HG02759 (cell line): ENCODE measurements around the gene TMEM232.
"Not testable (repeated sequence)": the region's sequence is repeated elsewhere in the genome, so short reads cannot be mapped to it uniquely, and the experiment has no call there.

Source experiments
- ATAC-seq: cut with Tn5 transposase; IDR thresholded peaks from one replicate; pipeline ENCODE4 v1.9.1; 2021; ENCODE audit warnings: mild to moderate bottlenecking, moderate library complexity; ENCODE audit not compliant: unreplicated experiment

TMEM232 gene

GRCh38 chr5:110536120-110537115 lies 190.1 kb downstream of the TMEM232 start:
- no peak for ATAC-seq

- not testable (repeated sequence) for ATAC-seq
Observed at GRCh38 chr5:110535146-110535545, 191.3 kb downstream of the TMEM232 start.

DNA sequence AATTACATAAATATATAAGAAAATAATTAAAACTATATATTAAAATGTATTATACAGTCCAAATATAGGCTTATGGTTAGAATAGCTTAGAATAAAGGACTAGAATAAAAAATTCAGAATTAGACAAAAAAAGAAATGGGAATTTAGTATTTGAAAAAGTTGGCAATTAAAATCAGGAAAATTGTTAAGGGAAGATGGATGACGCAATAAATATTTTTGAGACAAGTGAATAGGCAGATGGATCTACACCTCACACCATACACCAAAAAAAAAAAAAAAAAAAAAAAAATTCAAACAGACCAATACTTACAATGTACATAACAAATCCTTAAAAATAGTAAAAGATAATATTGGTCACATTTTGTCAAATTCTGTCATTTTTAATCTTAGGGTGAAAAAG lies 200.7 kb downstream of the TMEM232 start:
- no peak for ATAC-seq

DNA sequence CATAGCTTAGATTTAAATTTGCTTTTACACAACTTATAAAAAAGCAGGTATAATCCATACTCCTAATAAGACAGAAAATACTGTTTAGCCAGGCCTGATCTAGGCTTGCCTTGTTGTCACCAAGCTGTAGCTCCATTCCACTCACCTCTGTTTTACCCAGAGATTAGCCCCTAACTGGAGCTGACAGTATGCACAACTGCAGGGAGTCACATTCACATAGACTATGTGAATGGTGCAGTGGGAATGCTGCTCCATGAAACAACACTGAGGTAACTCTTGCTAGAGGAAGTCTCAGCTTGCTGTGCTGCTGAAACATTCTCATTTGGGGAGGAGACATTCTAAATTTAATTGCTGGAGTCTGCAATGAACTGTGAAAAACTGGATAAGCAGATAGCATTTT lies 209.1 kb downstream of the TMEM232 start:
- ATAC-seq: no peak

GRCh38 chr5:110514030-110514429 lies 212.4 kb downstream of the TMEM232 start:
- no peak for ATAC-seq

GRCh38 chr5:110512266-110512665 lies 214.2 kb downstream of the TMEM232 start:
- no peak for ATAC-seq

DNA sequence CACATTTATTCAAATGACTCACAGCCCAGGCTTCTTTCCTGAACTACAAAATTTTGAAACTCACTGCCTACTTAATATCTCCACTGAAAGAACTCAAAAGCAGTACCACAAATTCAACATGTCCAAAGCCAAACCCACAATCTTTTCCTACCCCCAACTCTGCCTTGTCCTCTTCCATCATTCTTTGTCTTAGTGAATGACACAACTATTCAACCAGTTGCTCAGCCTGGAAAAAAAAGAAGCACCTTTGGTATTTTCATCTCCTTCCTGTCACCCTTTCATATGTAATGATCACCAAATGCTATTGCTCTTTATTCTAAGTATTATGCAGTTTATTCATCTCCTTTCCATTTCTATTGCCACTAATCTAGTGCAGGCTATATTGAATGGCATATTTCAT lies 216.3 kb downstream of the TMEM232 start:
- no peak for ATAC-seq

- ATAC-seq: no peak
Observed at GRCh38 chr5:110507972-110508371, 218.5 kb downstream of the TMEM232 start.

DNA sequence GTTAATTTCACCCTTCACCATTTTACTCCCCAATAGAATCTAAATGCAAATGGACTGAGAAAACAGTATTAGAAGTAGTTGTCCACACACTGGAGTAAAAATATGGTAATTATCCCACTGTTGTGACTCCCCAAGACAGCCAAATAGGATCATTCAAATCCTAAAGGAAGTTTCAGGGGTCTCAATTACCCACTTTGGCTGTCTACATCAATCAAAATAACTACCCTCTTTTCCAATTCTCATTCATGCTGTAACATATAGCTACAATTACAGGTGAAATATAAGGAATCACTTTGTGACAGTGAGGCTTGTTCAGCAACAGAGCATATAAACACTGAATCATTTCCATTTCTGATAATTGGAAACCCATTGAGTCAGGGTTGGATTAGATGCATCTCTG lies 220.1 kb downstream of the TMEM232 start:
- ATAC-seq: no peak

DNA sequence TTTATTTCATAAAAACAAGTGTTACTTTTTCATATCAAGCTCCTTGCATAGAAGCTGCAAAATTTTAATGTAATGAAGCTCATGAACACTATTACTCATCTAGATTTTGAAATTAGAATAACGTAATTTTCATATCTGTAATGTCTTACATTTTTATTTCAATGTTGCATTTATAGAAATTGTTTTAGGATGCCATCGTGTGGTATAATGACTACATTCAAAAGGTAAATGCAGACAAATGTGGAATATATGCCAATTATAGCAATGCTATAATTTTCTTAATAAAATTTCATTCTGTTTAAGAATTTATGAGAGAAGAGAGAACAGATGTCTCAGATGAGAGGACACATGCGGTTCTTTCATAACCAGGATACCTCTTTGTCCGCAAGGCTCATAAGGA lies 230.2 kb downstream of the TMEM232 start:
- no peak for ATAC-seq

DNA sequence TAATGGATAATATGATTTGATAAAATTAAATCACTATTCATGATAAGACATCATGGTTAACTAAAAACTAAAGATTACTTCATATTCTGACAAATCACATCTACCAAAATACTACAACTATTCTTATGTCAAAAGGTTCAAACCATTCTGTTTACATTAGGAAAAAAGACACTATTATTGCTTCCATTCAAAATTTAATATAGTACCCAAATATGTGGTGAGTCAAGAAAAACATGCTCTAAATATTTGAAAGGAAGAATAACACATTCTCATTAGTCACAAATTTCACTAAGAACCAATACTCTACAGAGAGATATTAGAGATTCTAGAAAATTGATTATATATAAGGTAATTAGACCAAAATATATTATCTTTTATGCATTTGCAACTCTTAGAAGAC lies 234.0 kb downstream of the TMEM232 start:
- ATAC-seq: no peak

DNA sequence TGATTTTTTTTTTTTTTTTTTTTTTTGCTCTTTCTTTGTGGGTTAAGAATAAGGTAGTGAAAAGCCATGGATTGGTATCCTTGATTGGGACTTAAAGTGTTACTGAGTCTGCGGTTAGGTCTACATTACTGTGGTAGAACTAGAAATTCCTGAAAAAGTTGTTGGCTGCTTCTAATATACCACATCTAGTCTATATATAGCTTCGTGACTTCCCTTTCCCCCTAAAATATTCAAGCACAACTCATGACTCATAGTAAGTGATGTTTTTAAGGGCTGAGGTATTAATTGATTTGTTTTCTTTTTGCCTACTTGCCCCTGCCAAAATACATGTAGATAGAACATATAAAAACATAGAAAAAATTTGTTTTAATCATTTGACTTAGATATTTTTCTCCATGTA lies 247.6 kb downstream of the TMEM232 start:
- no peak for ATAC-seq

- ATAC-seq: no peak
Observed at GRCh38 chr5:110477911-110478310, 248.6 kb downstream of the TMEM232 start.

GRCh38 chr5:110476164-110476563 lies 250.3 kb downstream of the TMEM232 start:
- no peak for ATAC-seq

GRCh38 chr5:110475529-110475928 lies 250.9 kb downstream of the TMEM232 start:
- ATAC-seq: no peak

DNA sequence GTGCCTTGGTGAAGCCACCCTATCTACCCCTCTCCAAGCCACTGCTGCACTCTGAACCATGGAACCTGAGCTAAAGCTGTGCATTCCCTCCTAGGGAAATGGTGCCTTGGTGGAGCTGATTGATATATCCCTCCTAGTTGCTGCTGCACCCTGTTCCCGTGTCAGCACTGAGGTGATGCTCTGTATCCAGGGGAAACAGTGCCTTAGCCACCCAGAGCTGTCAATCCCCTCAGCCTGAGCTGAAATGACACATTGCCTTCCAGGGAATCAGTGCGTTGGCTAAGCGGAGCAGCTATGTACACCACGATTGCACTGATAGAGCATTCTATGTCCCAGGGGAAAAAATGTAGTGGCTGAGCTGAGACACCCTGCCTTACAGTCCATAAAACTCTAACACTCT lies 257.0 kb downstream of the TMEM232 start:
- no peak for ATAC-seq

DNA sequence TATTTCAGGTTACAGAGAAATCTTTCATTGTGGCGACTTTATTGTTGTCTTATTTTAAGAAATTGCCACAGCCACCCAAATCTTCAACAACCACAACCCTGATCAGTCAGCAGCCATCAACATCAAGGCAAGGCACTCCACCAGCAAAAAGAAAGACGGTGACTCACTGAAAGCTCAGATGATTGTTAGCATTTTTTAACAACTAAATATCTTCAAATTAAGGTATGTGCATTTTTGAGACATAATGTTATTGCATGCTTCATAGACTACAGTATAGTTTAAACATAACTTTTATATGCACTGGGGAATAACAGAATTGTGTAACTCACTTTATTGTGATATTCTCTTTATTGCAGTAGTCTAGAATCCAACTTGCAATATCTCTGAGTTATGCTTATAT lies 263.4 kb downstream of the TMEM232 start:
- ATAC-seq: no peak

GRCh38 chr5:110460837-110461236 lies 265.6 kb downstream of the TMEM232 start:
- no peak for ATAC-seq

DNA sequence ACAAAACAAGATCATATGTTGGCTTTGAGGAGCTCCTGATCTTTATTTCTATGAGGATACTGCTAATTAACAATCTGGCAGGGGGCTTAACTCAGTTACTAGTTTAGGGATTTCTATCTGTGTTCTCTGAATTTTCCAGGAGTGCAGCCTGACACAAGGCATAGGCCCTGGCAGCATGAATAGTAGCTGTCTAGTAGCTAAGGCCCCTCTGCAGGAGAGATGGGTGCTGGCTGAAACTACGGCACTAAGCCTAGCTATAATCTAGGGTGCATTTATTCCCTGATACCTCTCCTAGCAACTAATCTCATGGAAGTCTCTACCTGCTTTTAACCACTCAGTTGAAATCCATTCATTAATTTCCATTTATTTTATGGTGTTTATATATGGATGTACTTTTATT lies 268.2 kb downstream of the TMEM232 start:
- no peak for ATAC-seq

GRCh38 chr5:110442856-110443255 lies 283.6 kb downstream of the TMEM232 start:
- ATAC-seq: no peak

- ATAC-seq: peak; percentile 60
Observed at GRCh38 chr5:110441035-110441434, 285.4 kb downstream of the TMEM232 start.

DNA sequence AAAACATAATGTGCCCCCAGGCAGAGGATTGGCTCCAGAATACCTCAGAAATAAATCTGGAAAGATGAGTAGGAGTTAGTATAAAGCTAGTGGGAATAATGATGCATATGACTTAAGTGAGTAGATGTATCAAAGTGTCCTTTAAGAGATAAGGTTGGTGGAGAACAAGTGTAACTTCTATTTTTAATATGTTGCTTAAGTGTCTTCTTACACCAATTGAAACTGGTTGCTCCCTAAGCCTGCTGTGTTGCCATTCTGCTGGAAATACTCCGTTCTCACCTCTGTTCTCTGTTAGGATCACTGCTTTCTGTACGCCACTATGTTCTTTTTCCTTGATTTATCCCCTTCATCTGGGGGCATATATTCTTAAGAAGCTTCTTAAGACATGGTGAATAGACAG lies 286.4 kb downstream of the TMEM232 start:
- ATAC-seq: no peak

GRCh38 chr5:110439296-110439695 lies 287.2 kb downstream of the TMEM232 start:
- ATAC-seq: no peak
